NCI-H2107 (cell line): ENCODE measurements around the gene PAQR3.
"Not testable (repeated sequence)": the region's sequence is repeated elsewhere in the genome, so short reads cannot be mapped to it uniquely, and the experiment has no call there.

ENCODE experiments used
- DNase-seq: peaks from one replicate; lab custom pipeline; 2025; lab: John Stamatoyannopoulos, UW

Gene PAQR3

DNA sequence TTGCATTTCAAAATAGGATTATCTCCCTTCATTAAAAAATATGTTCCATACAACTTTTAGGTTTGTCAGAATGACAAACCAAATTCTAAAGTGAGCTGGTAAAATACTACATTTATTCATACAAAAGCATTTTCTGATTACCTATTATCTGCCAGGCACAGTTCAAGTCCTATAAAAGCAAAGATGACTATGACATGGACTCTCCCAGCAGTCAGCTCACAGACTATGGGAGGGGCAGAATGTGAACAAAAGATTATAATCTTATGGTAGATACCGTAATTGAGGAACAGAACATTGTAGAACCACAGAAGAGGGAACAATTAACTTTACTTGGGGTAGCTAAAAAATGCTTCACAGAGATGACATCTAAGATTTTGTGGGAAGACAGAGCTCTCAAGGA, 12.4 kb downstream of the PAQR3 start:
- no peak for DNase-seq

DNA sequence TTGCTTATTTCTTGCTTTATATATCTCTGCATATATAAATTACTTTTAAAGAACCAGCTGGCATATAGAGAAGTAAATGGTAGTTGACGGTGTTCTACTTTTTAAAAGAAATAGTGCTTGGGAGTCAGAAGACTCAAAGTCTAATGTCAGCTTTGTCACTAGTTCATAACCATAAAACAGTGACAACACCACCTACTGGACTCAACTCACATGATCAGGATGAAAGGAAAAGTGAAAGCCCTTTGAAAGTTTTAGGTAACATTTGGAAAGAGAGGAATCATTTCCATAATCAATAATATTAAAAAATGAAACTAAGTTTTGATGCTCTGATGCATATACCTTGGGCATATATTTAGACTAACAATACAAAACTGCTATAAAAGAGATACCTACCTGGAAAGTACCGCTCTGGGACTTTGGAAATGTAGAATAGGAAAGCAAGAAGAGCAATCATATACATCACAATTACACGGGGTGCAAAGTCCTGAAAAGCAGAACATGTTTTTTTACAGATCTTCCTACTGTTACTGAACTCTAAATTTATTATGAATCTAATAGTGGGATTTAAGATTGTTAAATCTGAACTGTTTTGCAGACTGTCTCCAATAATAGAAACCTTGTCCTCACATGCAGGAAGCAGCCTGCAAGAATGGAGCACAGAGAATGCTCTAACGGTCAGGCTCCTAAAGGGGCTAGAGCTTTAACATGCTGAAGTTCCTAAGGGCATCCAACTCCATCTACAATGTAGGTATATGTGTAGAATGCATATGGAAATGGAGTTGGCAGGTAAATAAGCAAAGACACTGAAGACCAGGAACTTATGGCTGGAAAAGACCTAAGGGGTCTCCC, 15.6 kb downstream of the PAQR3 start:
- no peak for DNase-seq

DNA sequence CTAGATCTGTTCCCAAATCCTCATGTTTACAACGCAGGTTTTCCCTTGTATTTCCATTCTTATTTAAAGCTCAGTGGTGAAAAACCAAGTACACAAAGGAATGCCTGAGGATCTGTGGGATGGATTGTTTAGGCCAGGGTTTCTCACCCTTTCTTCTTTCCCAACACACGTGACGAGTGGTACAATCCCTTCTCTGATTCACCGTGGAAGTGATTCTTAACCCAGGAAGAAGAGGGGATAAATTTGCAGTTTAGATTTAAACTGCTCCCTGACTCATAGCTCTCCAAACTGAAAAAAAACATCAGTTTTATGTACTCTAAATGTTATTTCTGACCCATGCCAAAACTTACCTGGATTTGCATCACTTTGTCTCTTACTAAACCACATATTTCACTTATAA, 17.0 kb downstream of the PAQR3 start:
- DNase-seq: no peak

DNA sequence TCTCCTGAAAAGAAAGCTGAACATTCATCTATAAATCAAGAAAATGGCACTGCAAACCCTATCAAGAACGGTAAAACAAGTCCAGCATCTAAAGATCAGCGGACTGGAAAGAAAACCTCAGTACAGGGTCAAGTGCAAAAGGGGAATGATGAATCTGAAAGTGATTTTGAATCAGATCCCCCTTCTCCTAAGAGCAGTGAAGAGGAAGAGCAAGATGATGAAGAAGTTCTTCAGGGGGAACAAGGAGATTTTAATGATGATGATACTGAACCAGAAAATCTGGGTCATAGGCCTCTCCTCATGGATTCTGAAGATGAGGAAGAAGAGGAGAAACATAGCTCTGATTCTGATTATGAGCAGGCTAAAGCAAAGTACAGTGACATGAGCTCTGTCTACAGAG, 28.6 kb downstream of the PAQR3 start:
- no peak for DNase-seq

DNA sequence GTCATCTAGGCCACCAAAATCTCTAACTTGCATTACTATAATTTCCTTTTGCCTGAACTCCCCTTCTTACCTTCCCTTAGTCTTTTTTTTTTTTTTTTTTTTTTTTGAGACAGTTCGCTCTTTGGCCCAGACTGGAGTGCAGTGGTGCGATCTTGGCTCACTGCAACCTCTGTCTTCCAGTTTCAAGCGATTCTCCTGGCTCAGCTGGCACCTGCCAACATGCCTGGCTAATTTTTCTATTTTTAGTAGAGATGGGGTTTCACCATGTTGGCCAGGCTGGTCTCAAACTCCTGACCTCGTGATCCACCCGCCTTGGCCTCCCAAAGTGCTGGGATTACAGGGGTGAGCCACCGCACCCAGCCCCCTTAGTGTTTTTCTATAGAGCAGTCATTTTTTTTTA, 30.3 kb downstream of the PAQR3 start:
- not testable (repeated sequence) for DNase-seq

DNA sequence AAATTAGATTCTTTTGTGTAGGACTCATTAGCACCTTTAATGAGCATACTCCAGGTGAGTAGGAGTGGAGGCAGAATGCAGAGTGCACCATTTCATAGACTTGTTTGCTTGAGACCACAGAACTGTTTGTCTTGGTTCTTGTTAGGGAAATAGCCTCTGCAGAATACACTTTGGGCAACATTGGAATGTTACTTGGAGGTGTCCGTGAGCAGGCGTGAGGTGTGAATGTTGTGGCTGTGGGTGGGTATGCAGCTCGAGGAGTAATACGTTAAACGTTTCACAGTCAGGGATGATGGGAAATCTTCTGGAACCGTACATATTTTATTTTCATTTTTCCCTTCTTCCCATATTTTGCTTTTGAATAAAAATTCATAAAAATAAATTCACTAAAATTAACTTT, 31.6 kb downstream of the PAQR3 start:
- DNase-seq: no peak

DNA sequence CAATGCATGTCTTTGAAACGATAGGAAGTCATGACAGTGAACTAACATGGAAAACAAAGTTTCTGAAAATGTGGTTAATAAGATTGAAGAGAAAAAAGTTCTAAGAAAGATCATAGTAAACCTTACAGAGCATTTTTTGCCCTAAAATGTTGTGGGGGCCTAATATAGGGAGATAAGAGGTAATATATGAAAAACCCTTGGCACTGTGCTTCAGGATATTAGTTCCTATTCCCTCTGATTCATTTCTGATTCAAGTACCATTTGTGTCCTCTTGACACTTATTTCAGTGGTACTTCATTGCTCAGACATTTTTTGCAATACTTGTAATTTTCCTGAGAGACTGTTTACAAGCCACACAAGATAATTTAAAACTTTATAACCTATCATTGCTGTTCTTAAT, 35.1 kb downstream of the PAQR3 start:
- no peak for DNase-seq

DNA sequence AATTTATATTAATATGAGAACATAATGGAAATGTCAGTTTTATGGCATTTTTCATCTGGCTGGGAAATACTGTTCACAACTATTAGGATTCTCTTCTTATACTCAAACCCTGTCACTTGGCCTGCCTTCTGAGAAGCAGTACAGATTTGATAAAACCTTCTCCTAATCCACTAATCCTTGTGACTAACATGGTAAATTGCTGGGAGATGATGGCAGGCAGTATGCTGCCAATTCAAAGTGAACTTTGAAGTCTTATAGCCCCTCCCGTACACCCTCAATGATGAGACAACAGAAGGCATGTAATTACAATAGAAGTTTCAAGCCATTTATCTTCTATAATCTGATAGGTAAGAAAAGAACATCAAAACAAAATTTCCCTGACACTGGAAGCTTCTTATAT, 36.9 kb downstream of the PAQR3 start:
- no peak for DNase-seq

DNA sequence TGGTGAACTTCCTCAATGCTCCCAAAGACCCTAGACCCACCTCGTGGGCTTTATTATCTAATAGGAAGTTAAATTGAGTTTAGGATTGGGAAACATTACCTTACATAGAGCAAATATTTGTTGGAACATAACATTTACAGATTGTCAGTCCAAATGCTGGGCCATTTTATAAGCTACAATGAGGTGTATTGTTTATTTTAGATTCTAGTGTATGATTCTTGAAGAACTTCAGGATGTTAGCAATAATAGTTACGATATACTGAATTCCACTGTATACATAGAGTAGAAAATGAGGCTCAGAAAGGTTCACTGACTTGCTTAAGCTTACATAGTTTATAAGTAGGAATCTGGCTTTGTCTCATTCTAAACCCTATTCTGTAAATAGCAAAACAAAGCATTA, 37.4 kb downstream of the PAQR3 start:
- no peak for DNase-seq

DNA sequence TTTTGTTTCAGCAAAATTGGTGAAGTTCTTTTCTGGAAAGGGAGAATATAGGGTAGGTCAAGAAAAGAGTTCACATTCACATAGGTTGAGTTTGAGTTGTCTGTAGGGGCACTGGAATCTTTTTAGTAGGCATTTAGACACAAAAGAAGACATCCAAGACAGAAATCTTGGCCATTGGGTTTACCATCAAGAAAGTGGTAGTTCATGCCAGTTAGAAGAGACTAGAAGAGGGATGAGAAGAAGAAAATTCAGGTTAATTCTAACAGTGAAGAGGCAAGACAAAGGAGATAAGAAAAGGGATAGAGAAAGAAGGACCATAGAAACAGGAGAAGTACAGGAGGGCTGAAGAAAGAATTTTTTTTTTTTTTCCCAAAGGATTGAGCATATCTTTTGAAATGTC, 39.9 kb downstream of the PAQR3 start:
- DNase-seq: no peak

DNA sequence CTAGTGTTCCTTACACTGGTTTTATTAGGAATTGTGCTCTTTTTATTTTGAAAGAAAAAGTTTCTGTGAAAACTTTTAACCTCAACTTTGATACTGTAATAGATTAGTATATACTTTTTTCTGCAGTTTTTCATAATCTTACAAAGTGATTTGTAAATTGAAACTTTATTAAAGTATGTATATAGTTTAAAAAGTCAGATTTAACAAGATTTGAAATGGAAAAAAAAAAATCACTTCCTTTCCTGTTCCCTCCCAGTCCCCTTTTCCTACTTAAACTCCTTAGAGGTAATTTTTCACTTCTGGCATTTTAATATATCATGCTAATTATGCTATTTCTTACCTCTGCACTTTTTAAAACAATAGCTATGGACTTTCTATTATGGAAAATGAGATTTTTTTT, 49.3 kb downstream of the PAQR3 start:
- DNase-seq: no peak

DNA sequence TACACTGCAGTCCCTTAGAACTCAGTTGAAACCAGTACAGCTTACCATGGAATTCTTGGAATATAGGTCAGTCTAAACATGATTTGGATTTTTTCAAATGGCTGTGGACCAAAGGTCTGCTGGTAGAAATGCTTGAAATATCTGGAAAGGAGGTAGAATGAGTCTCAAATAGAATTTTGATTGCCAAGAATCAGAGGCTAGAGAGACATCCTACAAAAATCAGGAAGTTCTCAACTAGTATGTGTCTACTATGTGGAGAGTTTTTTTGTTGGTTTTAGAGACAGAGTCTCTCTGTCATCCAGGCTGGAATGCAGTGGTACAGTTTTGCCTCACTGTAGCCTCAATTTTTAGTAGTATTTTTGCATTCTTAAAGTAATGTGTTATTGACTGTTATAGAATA, 53.6 kb downstream of the PAQR3 start:
- no peak for DNase-seq

DNA sequence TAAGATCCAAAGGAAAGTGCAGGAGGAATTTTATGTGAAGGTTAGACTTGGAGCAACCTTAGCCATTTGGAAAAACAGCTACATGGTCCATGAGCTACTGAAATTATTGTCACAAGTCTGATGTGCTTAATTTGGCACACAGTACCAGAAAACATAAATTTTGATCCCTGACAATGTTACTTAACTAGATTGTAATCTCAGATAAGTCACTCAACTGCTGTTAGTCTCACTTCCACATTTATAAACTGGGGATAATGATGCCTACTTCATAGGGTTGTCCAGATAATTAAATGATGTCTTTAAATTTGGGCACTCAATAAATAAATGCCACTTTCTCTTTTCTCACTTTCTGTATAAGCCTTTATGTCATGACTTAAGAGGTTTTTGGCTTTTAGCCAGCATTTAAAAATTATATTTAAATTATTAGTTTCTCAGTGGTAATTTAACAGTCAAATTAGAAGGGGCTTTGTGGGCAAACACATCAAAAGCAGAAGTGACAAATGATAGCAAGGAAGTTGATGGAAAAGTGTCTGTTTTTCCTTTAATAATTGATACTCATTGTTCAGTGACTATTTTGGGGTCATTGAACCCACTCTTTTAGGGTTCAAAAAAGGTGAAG, 58.3 kb downstream of the PAQR3 start:
- DNase-seq: no peak

DNA sequence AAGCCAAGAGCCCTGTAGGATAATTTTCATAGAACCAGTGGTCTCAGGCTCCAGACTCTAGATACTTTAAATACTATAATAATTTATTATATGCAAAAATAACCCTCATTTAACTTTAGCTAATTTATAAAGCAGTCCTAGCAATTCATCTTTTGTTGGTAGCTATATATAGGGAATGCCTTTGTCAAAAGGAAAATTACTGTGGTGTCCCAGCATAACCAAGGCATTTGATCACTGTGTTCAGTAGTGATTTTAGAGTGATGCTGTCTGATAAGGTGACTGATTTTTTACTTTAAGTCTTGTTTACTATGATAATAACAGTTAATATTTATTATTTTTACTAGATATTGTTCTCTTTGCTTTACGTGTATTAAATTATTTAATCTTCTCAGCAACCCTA, 61.2 kb downstream of the PAQR3 start:
- no peak for DNase-seq

DNA sequence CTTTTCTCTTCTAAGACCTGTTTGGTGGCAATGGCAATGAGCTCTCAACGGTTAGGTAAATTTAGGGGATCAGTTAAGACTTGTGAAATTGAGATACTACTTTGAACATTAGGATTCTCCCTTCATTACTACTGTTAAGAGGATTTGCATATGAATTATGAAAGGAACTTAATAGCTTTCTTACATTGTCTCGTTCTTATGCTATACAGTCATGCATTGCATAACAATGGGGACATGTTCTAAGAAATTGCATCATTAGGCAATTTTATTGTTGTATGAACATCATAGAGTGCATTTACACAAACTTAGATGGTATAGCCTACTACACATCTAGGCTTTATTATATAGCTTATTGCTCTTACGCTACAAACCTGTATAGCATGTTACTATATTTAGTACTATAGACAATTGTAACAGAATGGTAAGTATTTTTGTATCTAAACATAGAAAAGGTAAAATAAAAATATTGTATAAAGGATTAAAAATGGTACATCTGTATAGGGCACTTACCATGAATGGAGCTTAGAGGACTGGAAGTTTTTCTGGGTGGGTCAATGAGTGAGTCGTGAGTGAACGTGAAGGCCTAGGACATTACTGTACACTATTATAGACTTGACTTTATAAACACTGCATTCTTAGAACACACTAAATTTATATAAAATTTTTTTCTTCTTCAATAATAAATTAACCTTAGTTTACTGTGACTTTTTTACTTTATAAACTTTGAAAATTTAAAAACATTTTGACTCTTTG, 62.5 kb downstream of the PAQR3 start:
- no peak for DNase-seq

DNA sequence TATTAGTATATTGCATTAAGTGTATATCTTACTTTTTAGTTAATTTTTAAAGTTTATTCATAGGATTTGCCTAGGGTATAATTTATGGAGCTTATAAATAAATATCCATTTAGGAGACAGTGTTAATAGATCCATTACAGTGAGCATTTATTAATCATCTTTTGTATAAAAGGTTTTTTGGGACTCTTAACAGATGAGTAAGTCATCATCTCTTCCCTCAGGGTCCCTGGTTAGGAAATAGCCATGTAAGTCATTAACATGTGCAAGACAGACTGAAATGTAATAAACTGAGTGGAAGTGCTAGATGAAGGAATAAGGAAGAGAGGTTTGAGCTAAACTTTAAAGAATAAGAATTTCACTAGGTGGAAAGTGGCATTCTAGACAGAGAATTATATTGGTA, 69.2 kb downstream of the PAQR3 start:
- no peak for DNase-seq

DNA sequence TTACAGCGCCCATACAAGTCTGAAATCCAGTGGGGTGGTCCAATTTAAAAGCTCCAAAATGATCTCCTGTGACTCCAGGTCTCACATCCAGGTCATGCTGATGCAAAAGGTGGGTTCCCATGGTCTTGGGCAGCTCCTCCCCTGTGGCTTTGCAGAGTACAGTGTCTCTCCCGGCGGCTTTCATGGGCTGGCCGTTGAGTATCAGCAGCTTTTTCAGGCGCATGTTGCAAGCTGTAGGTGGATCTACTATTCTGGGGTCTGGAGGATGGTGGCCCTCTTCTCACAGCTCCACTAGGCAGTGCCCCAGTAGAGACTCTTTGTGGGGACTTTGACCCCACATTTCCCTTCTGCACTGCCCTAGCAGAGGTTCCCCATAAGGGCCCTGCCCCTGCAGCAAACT, 70.5 kb downstream of the PAQR3 start:
- not testable (repeated sequence) for DNase-seq

DNA sequence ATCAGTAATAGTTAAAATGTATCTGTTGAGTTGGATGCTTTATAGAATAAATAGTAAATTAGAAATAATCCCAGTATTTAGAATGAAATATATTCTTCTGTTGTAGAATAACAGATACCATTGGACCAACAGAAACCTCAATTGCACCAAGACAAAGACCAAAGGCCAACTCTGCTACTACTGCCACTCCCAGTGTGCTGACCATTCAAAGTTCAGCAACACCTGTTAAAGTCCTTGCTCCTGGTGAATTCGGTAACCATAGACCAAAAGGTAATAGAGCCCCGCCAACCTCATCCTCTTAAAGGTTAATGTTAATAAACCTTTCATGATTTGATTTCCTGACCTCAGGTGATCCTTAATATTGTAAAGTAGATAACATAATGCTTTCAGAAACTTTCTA, 73.8 kb downstream of the PAQR3 start:
- DNase-seq: no peak

DNA sequence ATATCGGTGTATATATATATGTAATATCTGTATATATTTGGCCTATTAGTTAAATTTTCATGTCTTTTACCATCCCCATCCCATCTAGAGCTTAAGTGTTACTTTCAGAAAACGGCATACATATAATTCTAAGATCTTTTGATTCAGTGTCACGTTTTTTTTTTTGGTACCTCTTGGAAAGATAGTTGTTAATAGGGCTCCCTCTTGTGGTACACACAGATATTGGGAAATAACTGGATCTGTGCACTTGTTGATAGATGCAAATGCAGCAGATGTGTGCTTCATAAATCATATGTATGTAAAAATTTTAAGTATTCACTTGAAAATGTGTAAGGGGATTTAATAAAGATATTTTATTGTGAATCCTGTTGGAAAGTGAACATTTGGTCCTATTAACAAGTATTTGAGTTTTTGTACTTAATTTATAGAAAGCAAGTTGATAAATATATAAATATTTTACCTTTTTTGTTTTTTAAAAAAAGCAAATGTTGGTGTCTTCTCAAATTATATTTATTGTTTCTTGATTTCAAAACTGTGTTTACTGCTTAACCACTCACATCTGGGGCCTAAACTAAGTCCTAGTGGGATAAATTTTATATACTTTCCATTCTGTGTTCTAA, 74.7 kb downstream of the PAQR3 start:
- peak; percentile 13 for DNase-seq

DNA sequence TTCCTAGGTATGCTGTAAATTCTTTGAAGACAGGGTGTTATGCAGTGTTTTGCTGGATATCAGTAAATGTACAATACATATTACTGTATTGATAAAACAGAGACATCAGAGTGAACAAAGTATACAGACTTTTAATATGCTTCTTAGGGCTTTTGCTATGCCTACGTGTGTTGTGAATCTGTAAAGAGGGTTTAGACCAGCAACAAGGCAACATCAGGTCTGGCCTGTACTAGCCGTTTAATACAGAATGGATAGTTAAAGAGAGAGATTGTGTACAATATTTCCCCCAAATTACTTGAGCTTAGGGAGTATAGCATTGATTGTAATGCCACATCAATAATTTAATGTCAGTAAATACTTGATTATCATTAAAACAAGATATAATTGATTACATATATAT, 75.2 kb downstream of the PAQR3 start:
- DNase-seq: no peak

DNA sequence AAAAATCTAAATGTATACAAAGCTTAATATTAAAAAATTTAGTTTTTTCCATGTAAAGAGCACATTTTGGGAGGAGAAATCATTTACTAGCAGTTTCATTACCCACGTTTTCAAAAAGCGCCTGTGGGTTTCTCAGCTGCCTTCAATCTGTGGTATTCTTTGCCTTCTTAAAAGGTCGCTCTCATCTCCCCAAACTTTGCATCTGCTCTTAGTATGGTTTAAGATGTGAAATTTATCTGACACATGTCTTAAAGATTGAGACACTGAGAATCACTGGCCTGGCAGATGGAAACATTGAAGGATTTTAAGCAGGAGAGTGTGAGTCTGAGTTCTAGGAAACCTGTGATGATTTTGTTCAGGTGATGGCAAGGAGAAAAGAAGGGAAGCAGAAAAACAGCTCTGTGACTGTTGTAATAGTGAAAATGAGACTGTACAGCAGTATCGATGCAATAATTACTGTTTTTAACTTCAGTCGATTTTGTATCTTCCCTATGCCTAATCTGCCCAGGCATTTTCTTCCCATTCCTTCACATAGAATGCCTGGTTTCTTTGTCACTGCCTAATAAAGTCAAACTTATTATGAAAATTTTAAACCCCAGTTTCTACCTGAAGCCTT, 75.9 kb downstream of the PAQR3 start:
- DNase-seq: no peak

DNA sequence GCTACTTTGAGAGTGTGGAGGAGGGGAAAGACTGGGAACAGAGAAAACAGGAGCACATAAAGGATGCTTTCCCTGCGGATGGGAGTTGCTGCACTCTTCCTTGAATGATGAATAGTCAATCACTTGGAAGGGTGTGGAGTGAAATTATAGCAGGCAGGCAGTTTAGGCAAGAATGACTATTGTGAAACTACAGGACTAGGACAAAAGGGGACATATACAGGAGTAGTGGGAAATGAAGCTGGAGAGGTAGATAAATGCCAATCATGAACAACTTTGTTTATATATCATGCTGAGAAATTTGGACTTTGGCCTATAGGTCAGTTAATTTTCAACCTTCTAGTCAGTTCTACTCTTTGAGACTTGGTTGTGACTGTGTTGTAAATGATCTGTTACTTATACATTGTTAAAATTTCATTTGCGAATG, 76.9 kb downstream of the PAQR3 start:
- no peak for DNase-seq
